Ectodermal cell (in vitro differentiated cells): ENCODE results near the gene ZNF716.

ENCODE experiments used
- H3K27ac ChIP-seq: 2 replicates; pipeline ENCODE4 v1.7.0; 2013; ENCODE audit warnings: mild to moderate bottlenecking, low read depth, low read length; ENCODE audit not compliant: insufficient read depth, poor library complexity, severe bottlenecking
- H3K27me3 ChIP-seq: 2 replicates; pipeline ENCODE4 v1.7.0; 2013; ENCODE audit warnings: mild to moderate bottlenecking, low read length; ENCODE audit not compliant: insufficient read depth, control insufficient read depth, poor library complexity, severe bottlenecking
- H3K36me3 ChIP-seq: one replicate; pipeline ENCODE4 v1.7.0; 2013; ENCODE audit warnings: low read length; ENCODE audit not compliant: control insufficient read depth, insufficient read depth
- H3K4me1 ChIP-seq: one replicate; pipeline ENCODE4 v1.7.0; 2013; ENCODE audit warnings: low read length; ENCODE audit not compliant: control insufficient read depth, insufficient read depth
- H3K4me3 ChIP-seq: 2 replicates; pipeline ENCODE4 v1.7.0; 2013; ENCODE audit warnings: low read depth, low read length, control low read depth; ENCODE audit not compliant: insufficient read depth
- H3K9me3 ChIP-seq: 2 replicates; pipeline ENCODE4 v1.7.0; 2013; ENCODE audit warnings: mild to moderate bottlenecking, low read length, moderate library complexity; ENCODE audit not compliant: control insufficient read depth
- WGBS, 2 experiments: methylation state at CpG; one replicate each; pipeline ENCODE4 v1.1.7; 2013; ENCODE audit warnings: missing lambda C conversion rate in 2 of 2; 5-methylcytosine and 5-hydroxymethylcytosine counted together

The ZNF716 gene

GRCh38 chr7:57413529-57414398 is 36.2 kb upstream of the ZNF716 start:
- no peaks in the 10 kb centered on the region for H3K36me3 ChIP-seq
- no peak overlapping the region for H3K4me3 ChIP-seq
- no peaks in the 10 kb centered on the region for H3K27me3 ChIP-seq
- H3K27ac ChIP-seq, result no peak overlapping the region
- 66 to 67% methylated on average over 7 of the region's 7 CpGs for WGBS, 2 experiments
- no peaks in the 10 kb centered on the region for H3K4me1 ChIP-seq
- peaks cover 24% of the 10 kb centered on the region for H3K9me3 ChIP-seq

GRCh38 chr7:57414415-57414814 is 35.6 kb upstream of the ZNF716 start:
- Histone ChIP-seq H3K27me3 (no peaks in the 10 kb centered on the region), H3K36me3 (no peaks in the 10 kb centered on the region), H3K4me3 (no peak overlapping the region), H3K9me3 (peaks cover 22% of the 10 kb centered on the region), H3K4me1 (no peaks in the 10 kb centered on the region), H3K27ac (no peak overlapping the region)
- 73 to 76% methylated on average over 6 of the region's 6 CpGs for WGBS, 2 experiments

- WGBS, 2 experiments, result 77 to 79% methylated on average over 1 of the region's 1 CpG
Observed at GRCh38 chr7:57414852-57415251, 35.1 kb upstream of the ZNF716 start.

DNA sequence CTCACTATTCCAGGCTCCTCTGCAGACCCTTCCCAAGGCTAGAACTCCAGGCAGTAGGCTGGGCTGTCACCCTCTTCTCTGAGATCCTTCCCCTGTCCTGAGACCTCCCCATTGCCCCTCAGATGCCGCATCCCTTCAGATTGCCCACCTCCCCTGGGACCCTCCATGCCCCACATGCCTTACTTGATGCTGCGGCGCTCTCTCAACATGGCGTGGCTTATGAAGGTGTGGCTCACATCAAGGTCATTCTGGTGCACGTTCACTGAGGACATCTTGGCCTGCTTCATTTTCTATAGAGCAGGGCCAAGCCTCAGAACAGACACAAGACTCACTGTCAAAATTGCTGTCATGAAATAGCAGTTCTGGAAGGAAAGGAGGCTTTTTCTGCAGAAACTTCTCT is 34.7 kb upstream of the ZNF716 start:
- Histone ChIP-seq H3K9me3 (peaks cover 20% of the 10 kb centered on the region), H3K27me3 (no peaks in the 10 kb centered on the region), H3K27ac (no peak overlapping the region), H3K4me3 (no peak overlapping the region), H3K36me3 (no peaks in the 10 kb centered on the region), H3K4me1 (no peaks in the 10 kb centered on the region)
- 66% methylated on average over 5 of the region's 5 CpGs for WGBS, 2 experiments

More at GRCh38 chr7:57414852-57415251, 35.1 kb upstream of the ZNF716 start:
- no peak overlapping the region for H3K4me3 ChIP-seq
- H3K27me3 ChIP-seq, result no peaks in the 10 kb centered on the region
- no peaks in the 10 kb centered on the region for H3K4me1 ChIP-seq
- H3K27ac ChIP-seq, result no peak overlapping the region
- no peaks in the 10 kb centered on the region for H3K36me3 ChIP-seq
- peaks cover 20% of the 10 kb centered on the region for H3K9me3 ChIP-seq

DNA sequence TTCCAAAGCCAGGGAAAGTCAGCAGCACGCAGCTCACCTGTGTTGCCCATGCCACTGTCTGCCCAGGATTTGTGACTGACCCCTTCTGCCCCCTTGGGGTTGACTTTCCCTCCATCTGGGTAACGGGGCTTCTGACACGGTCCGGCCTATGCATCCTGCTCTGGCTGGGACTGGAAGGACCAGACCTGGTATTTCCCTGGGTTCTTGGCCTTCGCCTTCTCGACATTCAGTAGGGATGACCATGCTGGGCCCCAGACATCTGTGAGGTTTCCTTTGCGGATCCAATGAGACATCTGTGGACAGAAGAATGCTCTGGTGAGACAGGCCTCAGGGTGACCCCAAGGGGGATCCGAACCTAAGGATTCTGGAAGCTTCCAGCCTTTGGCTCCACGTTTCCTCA is 34.2 kb upstream of the ZNF716 start:
- Histone ChIP-seq H3K27ac (no peak overlapping the region), H3K9me3 (peaks cover 17% of the 10 kb centered on the region), H3K4me1 (no peaks in the 10 kb centered on the region), H3K27me3 (no peaks in the 10 kb centered on the region), H3K4me3 (no peak overlapping the region), H3K36me3 (no peaks in the 10 kb centered on the region)
- 61 to 64% methylated on average over 9 of the region's 9 CpGs for WGBS, 2 experiments

DNA sequence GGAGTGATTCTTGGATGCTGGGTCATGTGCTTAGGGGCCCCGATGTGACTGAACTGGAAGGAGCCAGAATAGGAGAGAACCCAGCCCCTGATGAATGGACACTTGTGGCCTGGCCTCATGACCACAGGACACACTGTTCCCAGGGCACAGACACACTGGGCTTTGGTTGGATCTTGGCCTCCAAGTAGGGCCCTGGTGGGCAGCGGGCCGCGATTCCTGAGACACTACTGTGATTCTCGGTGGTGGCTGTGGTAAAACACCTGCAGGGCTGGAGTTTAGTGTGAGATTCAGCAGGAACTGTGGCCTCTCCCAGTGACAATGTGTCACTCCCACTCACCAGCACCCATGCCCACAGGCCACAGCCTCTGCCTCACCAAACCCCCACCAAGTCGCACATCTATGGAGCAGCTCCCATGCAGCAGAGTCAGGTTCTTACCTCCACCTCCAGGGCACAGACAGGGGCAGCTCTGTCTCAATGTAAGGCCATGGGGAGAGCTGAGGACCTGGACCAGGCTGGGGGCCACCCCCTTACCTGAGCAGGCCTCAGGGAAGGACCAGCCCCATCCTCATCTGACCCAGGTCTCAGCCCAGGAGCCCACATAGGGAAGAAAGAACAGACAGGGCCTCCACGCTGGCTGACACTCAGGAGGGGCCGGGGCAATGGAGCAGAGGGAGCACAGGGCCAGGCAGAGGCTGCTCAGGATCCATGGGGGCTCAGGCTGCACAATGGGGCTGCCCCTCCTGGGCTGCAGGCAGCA is 33.2 kb upstream of the ZNF716 start:
- H3K4me1 ChIP-seq, result no peaks in the 10 kb centered on the region
- H3K36me3 ChIP-seq, result no peaks in the 10 kb centered on the region
- H3K4me3 ChIP-seq, result no peak overlapping the region
- peaks cover 13% of the 10 kb centered on the region for H3K9me3 ChIP-seq
- no peak overlapping the region for H3K27ac ChIP-seq
- 75 to 77% methylated on average over 8 of the region's 8 CpGs for WGBS, 2 experiments
- H3K27me3 ChIP-seq, result no peaks in the 10 kb centered on the region

GRCh38 chr7:57417736-57418135 is 32.2 kb upstream of the ZNF716 start:
- no peak overlapping the region for H3K4me3 ChIP-seq
- WGBS, 2 experiments, result 28 to 71% methylated on average over 1 to 3 of the region's 3 CpGs
- H3K36me3 ChIP-seq, result no peaks in the 10 kb centered on the region
- no peaks in the 10 kb centered on the region for H3K27me3 ChIP-seq
- no peaks in the 10 kb centered on the region for H3K4me1 ChIP-seq
- no peak overlapping the region for H3K27ac ChIP-seq
- H3K9me3 ChIP-seq, result peaks cover 10% of the 10 kb centered on the region

DNA sequence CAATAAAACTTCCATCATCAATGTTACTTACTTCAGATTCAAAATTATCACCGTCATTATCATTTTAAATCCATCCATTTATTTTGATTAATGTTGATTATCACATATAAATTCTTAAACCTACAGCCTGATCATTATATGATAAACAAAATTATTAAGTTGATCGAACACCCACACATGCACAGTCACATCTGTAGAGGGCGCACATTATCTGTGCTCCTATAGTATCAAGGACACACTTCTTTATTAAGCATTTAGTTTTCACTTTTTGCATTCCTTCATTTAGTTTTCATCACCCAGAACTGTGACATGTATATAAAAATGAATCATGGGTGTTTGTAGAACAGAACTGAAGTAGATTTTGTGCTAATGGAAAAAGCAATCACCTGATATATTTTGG is 26.2 kb upstream of the ZNF716 start:
- Histone ChIP-seq H3K9me3 (peaks cover 7% of the 10 kb centered on the region), H3K27ac (no peak overlapping the region), H3K4me3 (no peak overlapping the region), H3K4me1 (no peaks in the 10 kb centered on the region), H3K36me3 (no peaks in the 10 kb centered on the region), H3K27me3 (no peaks in the 10 kb centered on the region)
- WGBS, 2 experiments, result 79 to 83% methylated on average over 2 to 3 of the region's 3 CpGs

GRCh38 chr7:57424515-57425238 is 25.3 kb upstream of the ZNF716 start:
- no peaks in the 10 kb centered on the region for H3K4me1 ChIP-seq
- H3K27me3 ChIP-seq, result no peaks in the 10 kb centered on the region
- no peak overlapping the region for H3K4me3 ChIP-seq
- H3K9me3 ChIP-seq, result peaks cover 7% of the 10 kb centered on the region
- WGBS, 2 experiments, result 90% methylated on average over 89 of the region's 89 CpGs
- H3K36me3 ChIP-seq, result no peaks in the 10 kb centered on the region
- H3K27ac ChIP-seq, result no peak overlapping the region
